Measurements from ENCODE around the gene MALRD1. TPM values are rescaled to one million over a fixed set of nuclear protein-coding genes. Genes with fewer than 3 reads are reported as not detected.

Gene MALRD1
- total and polyA plus RNA-seq, 2 of the 8 experiments (the other 6 are each of a cell fraction or from before 2014, with no cell fraction given) = 0.32 to 0.35 TPM

- no peak for TF ChIP-seq CHD7 (IDR thresholded peaks at IDR 0.05; ENCODE audit: insufficient replicate concordance, low read length)
These were observed 5.2 kb upstream of the MALRD1 start (continued) for GRCh38 chr10:19043431-19043830.
